Hippocampal formation (tissue), 2 donors: ENCODE measurements around the gene GLS.

Source experiments
- DNase-seq, 2 donors: peaks; one replicate each; lab custom pipeline; 2025; lab: John Stamatoyannopoulos, UW

GLS gene

GRCh38 chr2:191014653-191015020, 134.0 kb downstream of the GLS start:
- DNase-seq = no peak
